Fibroblast of mammary gland (primary cell): ENCODE data around the gene COL23A1.

Source experiments
- DNase-seq: peaks from one replicate; pipeline ENCODE4 v3.0.0-alpha.2; 2010; ENCODE audit warnings: low read depth
- H3K4me3 ChIP-seq: 2 replicates; pipeline ENCODE4 v1.5.1; 2011; ENCODE audit warnings: low read depth, mild to moderate bottlenecking, low read length, moderate library complexity; ENCODE audit not compliant: control insufficient read depth
- TF ChIP-seq, protein P1 (sequence below): conservative IDR thresholded peaks from 2 replicates; pipeline ENCODE4 v1.5.1; 2011; ENCODE audit warnings: low read depth, low read length, inconsistent platforms; ENCODE audit not compliant: control insufficient read depth, insufficient read depth

Gene COL23A1

DNA sequence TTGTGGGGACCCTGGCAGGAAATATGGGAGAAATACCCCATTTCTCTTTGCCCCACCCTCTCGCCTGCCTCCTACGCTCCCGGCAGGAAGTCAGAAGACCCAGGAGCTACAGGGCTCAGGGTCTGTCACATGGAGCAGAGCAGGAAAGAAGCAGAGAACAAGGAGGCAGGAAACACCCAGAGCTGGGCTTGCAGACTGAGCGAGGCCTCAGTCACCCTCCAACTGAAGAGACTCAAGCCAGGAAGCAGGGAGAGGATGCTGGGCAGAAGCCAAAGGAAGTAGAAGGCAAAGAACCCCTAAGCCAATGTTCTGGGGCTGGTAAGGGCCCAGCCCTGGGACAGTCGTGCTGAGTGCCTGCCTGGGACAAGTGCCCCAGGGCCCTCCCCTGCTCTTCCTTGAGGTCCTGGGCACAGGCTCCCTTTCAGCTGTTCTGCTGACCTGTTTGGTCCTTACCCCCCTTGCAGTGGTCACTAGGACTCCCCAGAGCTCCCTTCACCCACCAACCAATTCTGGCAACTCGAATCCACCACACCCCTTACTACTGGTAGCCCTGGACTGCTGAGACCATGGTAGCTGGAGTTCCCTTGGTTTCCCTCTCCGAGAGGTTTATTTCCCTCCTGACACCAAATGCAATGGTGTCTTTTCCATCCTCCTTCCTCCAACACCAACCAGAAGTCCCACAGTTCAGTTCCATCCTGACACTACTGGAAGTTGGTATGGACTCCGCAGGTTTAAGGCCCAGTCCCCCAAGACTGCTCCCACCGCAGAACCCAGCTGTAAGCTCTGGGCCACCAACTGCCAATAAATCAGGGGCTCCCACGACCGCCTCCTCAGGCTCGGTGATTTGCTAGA lies 157.5 kb downstream of the COL23A1 start:
- no peak for DNase-seq
- TF ChIP-seq, protein P1, sequence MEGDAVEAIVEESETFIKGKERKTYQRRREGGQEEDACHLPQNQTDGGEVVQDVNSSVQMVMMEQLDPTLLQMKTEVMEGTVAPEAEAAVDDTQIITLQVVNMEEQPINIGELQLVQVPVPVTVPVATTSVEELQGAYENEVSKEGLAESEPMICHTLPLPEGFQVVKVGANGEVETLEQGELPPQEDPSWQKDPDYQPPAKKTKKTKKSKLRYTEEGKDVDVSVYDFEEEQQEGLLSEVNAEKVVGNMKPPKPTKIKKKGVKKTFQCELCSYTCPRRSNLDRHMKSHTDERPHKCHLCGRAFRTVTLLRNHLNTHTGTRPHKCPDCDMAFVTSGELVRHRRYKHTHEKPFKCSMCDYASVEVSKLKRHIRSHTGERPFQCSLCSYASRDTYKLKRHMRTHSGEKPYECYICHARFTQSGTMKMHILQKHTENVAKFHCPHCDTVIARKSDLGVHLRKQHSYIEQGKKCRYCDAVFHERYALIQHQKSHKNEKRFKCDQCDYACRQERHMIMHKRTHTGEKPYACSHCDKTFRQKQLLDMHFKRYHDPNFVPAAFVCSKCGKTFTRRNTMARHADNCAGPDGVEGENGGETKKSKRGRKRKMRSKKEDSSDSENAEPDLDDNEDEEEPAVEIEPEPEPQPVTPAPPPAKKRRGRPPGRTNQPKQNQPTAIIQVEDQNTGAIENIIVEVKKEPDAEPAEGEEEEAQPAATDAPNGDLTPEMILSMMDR, result no peak
- H3K4me3 ChIP-seq, result no peak overlapping the region

DNA sequence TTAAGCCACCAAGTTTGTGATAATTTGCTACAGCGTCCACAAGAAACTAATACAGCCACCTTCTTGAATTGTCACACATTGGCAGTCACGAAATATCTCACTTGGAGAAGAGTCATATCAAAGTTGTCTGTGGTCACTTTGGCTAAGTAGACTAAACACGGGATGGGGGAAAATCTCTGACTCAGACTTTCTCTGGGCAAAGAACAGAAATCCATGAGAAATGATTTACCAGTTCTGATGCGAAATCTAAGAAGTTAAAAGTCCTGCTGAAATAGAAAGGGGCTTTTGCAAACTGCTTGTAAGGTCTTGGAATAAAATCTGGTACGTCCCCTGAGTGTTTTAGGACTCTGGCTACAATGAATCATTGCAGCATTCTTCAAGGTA lies 158.4 kb downstream of the COL23A1 start:
- no peak for DNase-seq
- TF ChIP-seq, protein P1, result no peak

DNA sequence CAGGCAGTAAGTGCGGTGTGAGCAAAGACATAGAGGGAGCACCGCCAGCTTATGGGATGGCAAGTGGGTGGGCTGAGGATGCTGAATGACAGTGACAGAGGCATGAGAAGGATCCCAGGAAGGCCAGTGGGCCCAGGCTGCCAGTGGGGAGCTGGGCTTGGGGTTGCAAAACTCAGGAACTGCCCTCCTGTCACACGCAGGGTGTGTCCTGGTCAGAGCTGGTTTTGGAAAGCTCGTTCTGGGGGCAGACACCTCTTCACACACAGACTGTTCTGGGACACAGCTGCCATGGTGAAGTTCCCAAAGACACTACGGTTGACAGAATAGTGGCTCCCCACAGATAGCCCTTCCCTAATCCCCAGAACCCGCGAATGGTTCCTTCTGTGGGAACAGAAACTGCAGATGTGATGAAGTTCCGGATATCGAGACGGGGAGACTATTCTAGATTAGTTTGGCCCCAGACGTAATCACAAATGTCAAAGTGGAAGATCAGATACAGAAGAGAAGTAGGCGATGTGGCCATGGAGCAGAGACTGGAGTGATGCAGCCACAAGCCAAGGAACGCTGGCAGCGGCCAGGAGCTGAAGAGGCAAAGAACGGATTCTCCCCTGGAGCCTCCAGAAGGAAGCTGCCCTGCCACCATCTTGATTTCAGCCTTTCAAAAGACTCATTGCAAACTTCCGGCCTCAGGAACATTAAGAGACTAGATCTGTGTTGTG lies 159.0 kb downstream of the COL23A1 start:
- DNase-seq, result no peak
- no peak overlapping the region for H3K4me3 ChIP-seq
- TF ChIP-seq, protein P1, result no peak

More for the DNA sequence above, 158.4 kb downstream of the COL23A1 start:
- H3K4me3 ChIP-seq, result no peak overlapping the region

DNA sequence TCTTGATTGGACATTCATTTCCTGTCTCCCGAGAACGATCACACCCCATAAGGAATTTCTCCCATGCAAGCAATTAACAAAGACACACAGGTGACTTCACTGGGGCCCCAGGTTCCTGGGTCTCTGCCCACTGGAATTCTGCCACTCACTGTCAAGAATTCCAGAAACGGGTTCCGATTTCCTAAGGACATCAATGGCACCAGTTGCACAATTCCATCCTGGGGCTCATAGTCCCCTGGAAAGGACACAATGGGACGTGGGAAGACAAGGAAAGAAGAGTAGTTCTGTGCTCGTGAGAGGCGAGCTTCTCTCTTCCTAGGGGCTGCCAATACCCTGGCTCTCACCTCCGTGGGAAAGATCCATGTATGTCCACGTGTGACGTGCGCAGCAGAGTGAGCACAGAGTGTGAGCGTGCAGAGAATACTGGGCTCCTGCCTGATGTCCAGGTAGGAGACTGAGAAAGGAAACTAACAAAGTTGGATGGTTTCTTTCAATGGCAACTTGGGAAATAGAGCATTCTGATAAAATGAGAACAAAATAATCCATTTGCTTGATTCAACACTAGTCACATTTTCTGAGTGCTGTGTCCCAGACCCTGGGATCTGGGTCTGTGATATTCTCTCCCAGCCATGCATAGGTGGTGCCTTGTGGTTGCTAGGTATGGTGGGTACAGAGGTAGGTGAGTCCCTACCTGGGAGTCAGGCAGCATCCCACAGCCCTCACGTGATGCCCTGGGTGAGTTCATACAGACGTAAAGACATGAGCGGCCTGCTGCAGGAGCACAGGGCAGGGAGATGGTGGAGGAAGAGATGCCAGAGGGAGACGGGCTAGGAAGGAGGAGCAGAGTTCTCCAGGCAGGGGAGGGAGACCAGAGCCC lies 159.8 kb downstream of the COL23A1 start:
- TF ChIP-seq, protein P1, result no peak
- DNase-seq, result no peak
- H3K4me3 ChIP-seq, result no peak overlapping the region

DNA sequence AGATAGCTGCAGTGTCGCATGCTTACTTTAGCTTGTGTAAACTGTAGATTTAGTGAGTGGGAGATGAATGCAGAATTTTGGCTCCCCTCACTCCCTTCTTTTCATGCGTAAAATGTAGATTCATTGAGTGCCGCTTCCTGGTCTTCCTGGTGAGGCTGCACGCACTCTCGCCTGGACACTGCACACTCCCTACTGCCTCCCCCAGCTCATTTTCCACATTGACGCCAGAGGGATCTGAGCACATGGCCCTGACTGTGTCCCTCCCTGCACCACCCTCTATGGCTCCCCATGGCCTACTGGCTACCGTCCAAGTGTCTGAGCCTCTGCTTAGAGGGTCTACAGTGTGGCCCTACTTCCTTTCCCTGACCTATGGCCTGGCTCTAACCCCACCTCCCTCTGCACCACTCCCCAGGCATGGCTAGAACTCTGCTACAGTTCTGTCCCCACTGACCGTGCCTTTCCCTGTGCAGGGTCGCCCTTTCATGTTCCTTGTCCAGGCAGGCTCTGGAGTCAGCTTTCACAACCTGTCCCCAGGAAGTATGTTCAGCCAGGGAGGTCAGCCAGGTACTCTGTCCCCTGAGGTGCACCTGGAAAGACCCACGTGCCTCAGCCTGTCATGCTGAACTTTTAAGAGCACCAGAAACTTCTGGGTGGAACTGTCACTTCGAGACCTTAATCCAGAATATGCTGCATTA lies 160.6 kb downstream of the COL23A1 start:
- no peak overlapping the region for H3K4me3 ChIP-seq
- no peak for DNase-seq
- TF ChIP-seq, protein P1, result no peak

DNA sequence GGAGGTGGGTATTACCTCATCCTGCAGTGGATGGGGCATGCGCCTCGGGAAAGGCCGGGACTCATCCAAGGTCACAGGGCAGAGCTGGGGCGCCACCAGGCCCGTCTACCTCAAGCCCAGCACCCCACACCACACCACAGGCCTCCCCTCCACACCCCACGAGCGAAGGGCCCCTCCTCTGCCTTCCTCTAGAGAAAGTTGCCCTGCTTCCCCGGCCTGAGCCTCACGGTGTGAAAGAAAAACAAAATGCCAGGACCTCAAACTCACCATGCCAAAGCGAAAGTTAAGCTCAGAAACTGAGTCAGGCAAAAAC lies 161.1 kb downstream of the COL23A1 start:
- H3K4me3 ChIP-seq, result no peak overlapping the region
- DNase-seq, result no peak
- TF ChIP-seq, protein P1, result no peak
